ENCODE measurements around the gene ARID1B. TPM values are rescaled to one million over a fixed set of nuclear protein-coding genes. Genes with fewer than 3 reads are reported as not detected.

Gene ARID1B
- total and polyA plus RNA-seq, 4 donors: 7.0 to 49.0 (median 24.2) TPM

GRCh38 chr6:157203764-157204163 lies 426.6 kb downstream of the ARID1B start:
- no peaks in the 10 kb centered on the region for H3K27me3 ChIP-seq (ENCODE audit: control insufficient read depth in 4 of 4, insufficient read depth in 4 of 4, low read length in 3 of 4)
- H3K36me3 ChIP-seq (ENCODE audit: control insufficient read depth in 4 of 4, insufficient read depth in 3 of 4, low read depth in 1 of 4, low read length in 3 of 4): peaks cover 7 to 53% (median 34%) of the 10 kb centered on the region in 4 donors
- H3K4me1 ChIP-seq (ENCODE audit: control insufficient read depth in 4 of 4, insufficient read depth in 4 of 4, low read length in 3 of 4): no peaks in the 10 kb centered on the region
- no peak overlapping the region for H3K4me3 ChIP-seq (ENCODE audit: low read depth in 1 of 3, low read length in 3 of 3)
- H3K27ac ChIP-seq (ENCODE audit: low read depth in 1 of 2, low read length in 2 of 2): no peak overlapping the region
- TF ChIP-seq NR2F2 (IDR thresholded peaks at IDR 0.05) (no peak), RXRA (IDR thresholded peaks at IDR 0.05) (no peak), TAF1 (conservative IDR thresholded peaks at IDR 0.05) (no peak), HNF4G (IDR thresholded peaks at IDR 0.05) (no peak)
- TF ChIP-seq, protein P1, sequence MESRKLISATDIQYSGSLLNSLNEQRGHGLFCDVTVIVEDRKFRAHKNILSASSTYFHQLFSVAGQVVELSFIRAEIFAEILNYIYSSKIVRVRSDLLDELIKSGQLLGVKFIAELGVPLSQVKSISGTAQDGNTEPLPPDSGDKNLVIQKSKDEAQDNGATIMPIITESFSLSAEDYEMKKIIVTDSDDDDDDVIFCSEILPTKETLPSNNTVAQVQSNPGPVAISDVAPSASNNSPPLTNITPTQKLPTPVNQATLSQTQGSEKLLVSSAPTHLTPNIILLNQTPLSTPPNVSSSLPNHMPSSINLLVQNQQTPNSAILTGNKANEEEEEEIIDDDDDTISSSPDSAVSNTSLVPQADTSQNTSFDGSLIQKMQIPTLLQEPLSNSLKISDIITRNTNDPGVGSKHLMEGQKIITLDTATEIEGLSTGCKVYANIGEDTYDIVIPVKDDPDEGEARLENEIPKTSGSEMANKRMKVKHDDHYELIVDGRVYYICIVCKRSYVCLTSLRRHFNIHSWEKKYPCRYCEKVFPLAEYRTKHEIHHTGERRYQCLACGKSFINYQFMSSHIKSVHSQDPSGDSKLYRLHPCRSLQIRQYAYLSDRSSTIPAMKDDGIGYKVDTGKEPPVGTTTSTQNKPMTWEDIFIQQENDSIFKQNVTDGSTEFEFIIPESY (IDR thresholded peaks at IDR 0.05): no peak
- 96% methylated on average over 6 of the region's 6 CpGs for WGBS
- DNase-seq (ENCODE audit: low spot score): no peak
- H3K9me3 ChIP-seq (ENCODE audit: control insufficient read depth in 4 of 4, low read length in 3 of 4): no peaks in the 10 kb centered on the region
- H3K9ac ChIP-seq (ENCODE audit: low read depth in 1 of 2, low read length in 2 of 2): no peak overlapping the region

GRCh38 chr6:157205473-157206358 lies 428.5 kb downstream of the ARID1B start:
- Histone ChIP-seq H3K9me3 (ENCODE audit: control insufficient read depth in 4 of 4, low read length in 3 of 4) (no peaks in the 10 kb centered on the region), H3K4me1 (ENCODE audit: control insufficient read depth in 4 of 4, insufficient read depth in 4 of 4, low read length in 3 of 4) (no peaks in the 10 kb centered on the region), H3K27ac (ENCODE audit: low read depth in 1 of 2, low read length in 2 of 2) (no peak overlapping the region), H3K4me3 (ENCODE audit: low read depth in 1 of 3, low read length in 3 of 3) (no peak overlapping the region), H3K9ac (ENCODE audit: low read depth in 1 of 2, low read length in 2 of 2) (no peak overlapping the region), H3K36me3 (ENCODE audit: control insufficient read depth in 4 of 4, insufficient read depth in 3 of 4, low read depth in 1 of 4, low read length in 3 of 4) (peaks cover 5 to 47% (median 32%) of the 10 kb centered on the region in 4 donors), H3K27me3 (ENCODE audit: control insufficient read depth in 4 of 4, insufficient read depth in 4 of 4, low read length in 3 of 4) (no peaks in the 10 kb centered on the region)
- TF ChIP-seq YY1 (IDR thresholded peaks at IDR 0.05): no peak
- WGBS: 90% methylated on average over 11 of the region's 11 CpGs
- DNase-seq (ENCODE audit: low spot score): no peak

GRCh38 chr6:157206359-157206815 lies 429.2 kb downstream of the ARID1B start:
- DNase-seq (ENCODE audit: low spot score): no peak
- no peak overlapping the region for H3K9ac ChIP-seq (ENCODE audit: low read depth in 1 of 2, low read length in 2 of 2)
- H3K36me3 ChIP-seq (ENCODE audit: control insufficient read depth in 4 of 4, insufficient read depth in 3 of 4, low read depth in 1 of 4, low read length in 3 of 4): peaks cover 0 to 40% (median 26%) of the 10 kb centered on the region in 4 donors
- H3K27ac ChIP-seq (ENCODE audit: low read depth in 1 of 2, low read length in 2 of 2): no peak overlapping the region
- H3K9me3 ChIP-seq (ENCODE audit: control insufficient read depth in 4 of 4, low read length in 3 of 4): no peaks in the 10 kb centered on the region
- no peaks in the 10 kb centered on the region for H3K27me3 ChIP-seq (ENCODE audit: control insufficient read depth in 4 of 4, insufficient read depth in 4 of 4, low read length in 3 of 4)
- WGBS: 97% methylated on average over 23 of the region's 23 CpGs
- H3K4me3 ChIP-seq (ENCODE audit: low read depth in 1 of 3, low read length in 3 of 3): no peak overlapping the region
- TF ChIP-seq HNF4A (conservative IDR thresholded peaks at IDR 0.05): no peak
- TF ChIP-seq FOXA2 (IDR thresholded peaks at IDR 0.05): no peak
- no peak for TF ChIP-seq RAD21 (IDR thresholded peaks at IDR 0.05)
- TF ChIP-seq MAX (IDR thresholded peaks at IDR 0.05): no peak
- no peak for TF ChIP-seq HNF4G (IDR thresholded peaks at IDR 0.05)
- TF ChIP-seq TAF1 (conservative IDR thresholded peaks at IDR 0.05): no peak
- TF ChIP-seq, protein P1 (IDR thresholded peaks at IDR 0.05): no peak
- TF ChIP-seq FOXA1 (IDR thresholded peaks at IDR 0.05): no peak
- no peaks in the 10 kb centered on the region for H3K4me1 ChIP-seq (ENCODE audit: control insufficient read depth in 4 of 4, insufficient read depth in 4 of 4, low read length in 3 of 4)

All from liver (tissue), 9 donors.